22Rv1 (cell line): Measurements from ENCODE around the gene LLGL1.

Experiments
- H3K27ac ChIP-seq: fragments of 450-650 bp; 2 replicates; pipeline ENCODE4 v1.5.1; 2017
- ZFX ChIP-seq: fragments of 450-650 bp; IDR thresholded peaks from 2 replicates; pipeline ENCODE4 v1.6.1; 2017; ENCODE audit warnings: antibody characterized with exemption, borderline replicate concordance
- TF ChIP-seq, protein P1 (sequence below): fragments of 450-650 bp; IDR thresholded peaks from 2 replicates; pipeline ENCODE4 v1.5.1; 2017; ENCODE audit warnings: mild to moderate bottlenecking

The LLGL1 gene

DNA sequence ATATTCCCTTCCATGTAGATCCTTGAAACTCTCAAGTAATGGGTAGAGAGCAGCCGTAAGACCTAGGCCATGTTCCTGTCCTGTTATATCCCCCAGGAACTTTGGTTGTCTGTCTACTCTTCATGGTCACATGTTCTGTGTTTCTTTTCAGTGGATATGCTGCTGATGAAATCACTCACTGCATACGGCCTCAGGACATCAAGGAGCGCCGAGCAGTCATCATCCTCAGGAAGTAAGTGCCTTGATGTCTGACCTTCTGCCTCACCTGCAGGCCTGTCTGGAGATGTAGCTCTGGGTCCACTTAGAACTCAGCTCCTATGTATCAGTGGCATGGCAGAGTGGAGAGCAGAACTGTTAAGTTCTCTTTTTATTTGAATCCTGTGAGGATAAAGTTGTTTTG is 30.6 kb upstream of the LLGL1 start:
- H3K27ac ChIP-seq, result no peak overlapping the region
- TF ChIP-seq, protein P1, sequence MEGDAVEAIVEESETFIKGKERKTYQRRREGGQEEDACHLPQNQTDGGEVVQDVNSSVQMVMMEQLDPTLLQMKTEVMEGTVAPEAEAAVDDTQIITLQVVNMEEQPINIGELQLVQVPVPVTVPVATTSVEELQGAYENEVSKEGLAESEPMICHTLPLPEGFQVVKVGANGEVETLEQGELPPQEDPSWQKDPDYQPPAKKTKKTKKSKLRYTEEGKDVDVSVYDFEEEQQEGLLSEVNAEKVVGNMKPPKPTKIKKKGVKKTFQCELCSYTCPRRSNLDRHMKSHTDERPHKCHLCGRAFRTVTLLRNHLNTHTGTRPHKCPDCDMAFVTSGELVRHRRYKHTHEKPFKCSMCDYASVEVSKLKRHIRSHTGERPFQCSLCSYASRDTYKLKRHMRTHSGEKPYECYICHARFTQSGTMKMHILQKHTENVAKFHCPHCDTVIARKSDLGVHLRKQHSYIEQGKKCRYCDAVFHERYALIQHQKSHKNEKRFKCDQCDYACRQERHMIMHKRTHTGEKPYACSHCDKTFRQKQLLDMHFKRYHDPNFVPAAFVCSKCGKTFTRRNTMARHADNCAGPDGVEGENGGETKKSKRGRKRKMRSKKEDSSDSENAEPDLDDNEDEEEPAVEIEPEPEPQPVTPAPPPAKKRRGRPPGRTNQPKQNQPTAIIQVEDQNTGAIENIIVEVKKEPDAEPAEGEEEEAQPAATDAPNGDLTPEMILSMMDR, result no peak
- no peak for TF ChIP-seq ZFX

DNA sequence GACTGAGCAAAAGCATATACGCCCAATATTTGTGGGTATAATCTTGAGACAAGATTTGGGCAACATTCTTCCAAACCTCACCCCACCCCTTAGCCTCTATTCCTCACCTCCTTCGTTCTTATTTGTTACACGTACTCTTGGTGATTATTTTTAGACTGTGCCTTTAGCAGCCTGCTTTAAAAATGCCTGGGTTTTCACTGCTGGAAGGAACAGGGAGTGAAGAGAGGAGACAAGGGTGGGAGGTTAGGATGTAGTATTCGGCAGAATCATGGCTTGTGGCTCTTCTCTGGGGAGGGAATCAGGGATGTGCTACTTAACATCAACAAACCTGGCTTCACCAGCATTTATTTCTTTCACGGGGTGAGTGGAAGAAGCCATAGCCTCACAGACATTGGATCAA is 30.2 kb upstream of the LLGL1 start:
- TF ChIP-seq ZFX, result no peak
- TF ChIP-seq, protein P1, result no peak
- no peak overlapping the region for H3K27ac ChIP-seq

DNA sequence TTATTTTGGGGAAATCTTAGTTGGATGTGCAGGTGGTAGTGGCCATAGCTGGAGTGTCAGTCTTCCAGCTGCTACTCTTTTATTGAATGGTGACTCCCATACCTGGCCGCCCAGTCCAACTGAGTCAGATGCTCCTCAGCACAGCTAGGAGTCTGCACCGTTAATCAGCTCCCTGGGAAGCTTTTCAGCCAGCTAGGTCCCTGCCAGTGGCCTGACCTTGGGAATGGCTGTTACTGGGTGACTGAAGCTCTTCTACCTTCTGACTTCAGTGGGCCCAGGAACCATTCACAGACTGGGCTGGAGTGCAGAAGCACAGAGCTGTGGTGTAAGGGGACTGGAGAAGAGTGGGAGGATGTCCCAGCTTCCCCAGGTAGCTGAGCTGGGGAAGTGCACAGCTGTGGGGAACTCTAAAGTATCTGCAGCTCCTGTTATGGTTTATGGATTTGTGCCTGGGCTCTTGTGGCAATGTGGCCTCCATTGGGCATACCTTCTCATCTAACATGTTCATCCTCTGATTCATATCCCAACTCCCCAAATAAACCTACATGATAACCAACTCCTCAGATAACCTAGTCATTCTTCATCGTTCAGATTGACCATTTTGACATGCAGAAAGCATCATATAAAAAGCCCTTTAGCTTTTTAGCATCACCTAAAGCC is 27.8 kb upstream of the LLGL1 start:
- no peak overlapping the region for H3K27ac ChIP-seq
- no peak for TF ChIP-seq ZFX
- TF ChIP-seq, protein P1, result no peak

DNA sequence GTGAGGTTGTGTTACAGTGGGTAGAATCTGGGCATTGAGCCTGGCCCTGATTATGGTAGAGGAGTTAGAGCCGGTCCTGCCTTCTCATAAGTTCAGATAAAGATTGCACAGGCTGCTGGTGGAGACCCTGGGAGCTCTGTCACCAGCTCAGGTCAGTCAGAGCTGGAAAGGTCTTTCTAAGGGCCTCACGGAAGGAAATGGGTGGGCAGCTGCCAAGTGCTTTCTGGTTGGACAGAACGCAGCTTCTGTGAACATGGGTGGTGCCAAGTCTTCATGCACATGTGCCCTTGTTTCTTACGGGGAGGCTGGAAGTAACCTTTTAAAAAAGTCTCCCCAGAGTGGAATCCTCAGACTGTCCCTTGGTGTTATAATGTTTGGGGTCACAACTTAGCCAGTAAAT is 26.9 kb upstream of the LLGL1 start:
- H3K27ac ChIP-seq, result no peak overlapping the region
- TF ChIP-seq, protein P1, result no peak
- TF ChIP-seq ZFX, result no peak

DNA sequence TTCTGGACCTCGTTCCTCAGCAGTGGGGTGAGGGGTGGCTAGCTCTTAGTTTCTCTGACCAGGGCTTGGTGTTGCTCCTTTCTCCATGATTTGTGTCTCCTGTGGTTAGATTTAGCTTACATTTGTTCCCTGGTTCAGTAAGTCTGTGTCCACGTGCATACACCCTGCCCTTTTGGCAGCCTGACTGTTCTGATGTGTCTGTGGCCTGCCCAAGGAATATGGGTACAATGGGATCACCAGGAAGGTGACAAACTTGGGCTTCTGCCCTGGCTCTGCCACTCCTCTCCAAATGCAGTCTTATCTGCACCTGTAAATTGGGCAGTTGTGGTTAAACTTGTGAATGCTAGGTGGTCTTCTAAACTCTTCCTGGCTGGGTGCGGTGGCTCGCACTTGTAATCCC is 24.3 kb upstream of the LLGL1 start:
- TF ChIP-seq, protein P1, result no peak
- no peak for TF ChIP-seq ZFX
- no peak overlapping the region for H3K27ac ChIP-seq

DNA sequence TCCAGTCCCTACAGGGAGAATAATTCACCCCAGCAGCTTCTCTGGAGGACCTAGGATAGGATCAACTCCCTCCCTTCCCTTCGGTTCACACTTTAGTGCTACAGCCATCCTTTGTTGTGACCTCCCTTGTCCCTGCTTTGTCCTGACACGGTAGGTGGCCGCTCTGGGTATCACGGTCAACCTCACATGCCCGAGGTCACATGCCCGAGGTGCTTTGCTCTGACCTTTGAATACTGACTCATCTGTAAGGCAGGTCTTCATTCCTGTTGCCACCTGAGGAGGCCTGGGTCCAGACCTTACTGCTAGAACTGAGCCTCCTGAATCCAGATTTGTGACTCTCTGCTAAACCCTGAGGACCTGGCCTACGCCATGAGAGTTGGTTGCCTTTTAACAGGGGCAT is 22.1 kb upstream of the LLGL1 start:
- no peak for TF ChIP-seq ZFX
- TF ChIP-seq, protein P1, result no peak

DNA sequence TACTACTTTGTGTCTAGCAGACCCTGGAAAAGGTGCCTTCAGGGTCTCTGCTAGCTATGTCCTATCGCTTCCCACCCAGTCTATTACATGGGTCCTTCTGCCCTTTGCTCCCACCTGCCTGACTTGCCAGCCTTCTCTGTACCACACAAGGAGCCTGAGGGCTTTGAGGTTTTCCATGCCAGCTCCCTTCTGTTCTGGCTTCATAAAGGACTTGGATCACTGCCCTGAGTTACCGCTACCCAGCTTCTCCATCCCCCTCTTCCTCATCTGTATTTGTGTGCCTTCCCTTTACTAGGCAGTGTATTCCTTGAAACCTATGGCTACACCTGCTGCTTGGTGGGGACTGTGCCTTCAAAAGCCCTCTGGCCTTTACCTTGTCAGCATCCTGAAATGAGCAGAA is 19.6 kb upstream of the LLGL1 start:
- no peak for TF ChIP-seq ZFX
- TF ChIP-seq, protein P1, result no peak
- H3K27ac ChIP-seq, result no peak overlapping the region

More for the DNA sequence above, 22.1 kb upstream of the LLGL1 start:
- no peak overlapping the region; the same call in 1 of the 2 replicates for H3K27ac ChIP-seq
